HG03064 (cell line): ENCODE results near the gene GTF2F2.

Experiments
- ATAC-seq: cut with Tn5 transposase; IDR thresholded peaks from one replicate; pipeline ENCODE4 v1.9.1; 2021; ENCODE audit warnings: low read depth; ENCODE audit not compliant: unreplicated experiment

The GTF2F2 gene

GRCh38 chr13:45119991-45120864 lies at the start of gene GTF2F2:
TSS of gene GTF2F2 (plus strand) at chr13:45120510. CDS start at chr13:45120656, 146 bp downstream.
- ATAC-seq = peak; percentile 70

DNA sequence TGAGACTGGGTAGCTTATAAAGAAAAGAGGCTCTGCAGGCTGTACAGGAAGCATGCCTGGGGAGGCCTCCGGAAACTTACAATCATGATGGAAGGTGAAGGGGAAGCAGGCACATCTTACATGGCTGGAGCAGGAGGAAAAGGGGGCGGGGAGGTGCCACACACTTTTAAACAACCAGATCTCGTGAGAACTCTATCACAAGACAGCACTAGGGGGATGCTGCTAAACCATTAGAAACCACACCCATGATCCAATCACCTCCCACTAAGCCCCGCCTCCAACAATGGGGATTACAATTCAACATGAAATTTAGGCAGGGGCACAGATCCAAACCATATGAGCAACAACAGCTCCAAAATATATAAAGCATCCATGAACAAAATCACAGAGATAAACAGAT lies 46.5 kb upstream of the GTF2F2 start:
- ATAC-seq = no peak

- ATAC-seq = no peak
These were observed 45.6 kb upstream of the GTF2F2 start for GRCh38 chr13:45074721-45075120.

DNA sequence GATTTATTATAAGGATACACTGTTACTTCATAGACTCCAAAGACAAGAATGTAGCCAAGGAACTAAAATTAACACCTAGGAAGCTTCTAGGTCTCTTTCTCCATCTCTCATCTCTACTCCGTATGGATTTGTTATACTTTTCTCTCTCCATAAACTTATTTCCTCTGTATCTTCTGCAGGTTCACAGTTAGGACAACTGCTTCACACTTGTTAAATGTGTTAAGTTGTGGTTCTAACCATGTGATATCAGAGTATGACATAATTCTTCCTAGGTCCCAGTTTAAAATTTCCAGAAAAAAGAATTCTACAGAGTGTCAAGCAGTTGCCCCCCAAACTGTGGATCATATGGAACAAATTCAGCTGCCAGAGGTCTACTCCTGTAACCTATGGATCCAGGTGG lies 42.3 kb upstream of the GTF2F2 start:
- no peak for ATAC-seq

- no peak for ATAC-seq
These were observed 37.3 kb upstream of the GTF2F2 start for GRCh38 chr13:45082964-45083363.

DNA sequence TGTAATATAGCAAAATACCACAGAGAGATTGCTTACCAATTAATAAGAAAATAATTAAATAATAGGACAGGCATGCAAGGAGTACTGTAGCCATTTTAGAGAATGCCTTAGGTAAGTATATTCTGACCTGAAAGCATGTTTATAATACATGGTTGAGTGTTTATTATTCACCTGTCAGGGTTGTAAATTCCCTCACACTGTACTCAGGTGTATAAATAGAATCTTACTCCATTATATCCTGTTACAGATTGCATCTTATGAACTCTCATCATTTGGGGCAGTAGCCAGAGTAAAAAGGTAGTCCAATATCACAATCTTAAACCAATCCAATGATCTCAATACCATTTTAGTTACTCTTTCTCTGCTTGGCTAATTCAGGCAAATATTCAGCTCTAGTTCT lies 35.8 kb upstream of the GTF2F2 start:
- no peak for ATAC-seq

DNA sequence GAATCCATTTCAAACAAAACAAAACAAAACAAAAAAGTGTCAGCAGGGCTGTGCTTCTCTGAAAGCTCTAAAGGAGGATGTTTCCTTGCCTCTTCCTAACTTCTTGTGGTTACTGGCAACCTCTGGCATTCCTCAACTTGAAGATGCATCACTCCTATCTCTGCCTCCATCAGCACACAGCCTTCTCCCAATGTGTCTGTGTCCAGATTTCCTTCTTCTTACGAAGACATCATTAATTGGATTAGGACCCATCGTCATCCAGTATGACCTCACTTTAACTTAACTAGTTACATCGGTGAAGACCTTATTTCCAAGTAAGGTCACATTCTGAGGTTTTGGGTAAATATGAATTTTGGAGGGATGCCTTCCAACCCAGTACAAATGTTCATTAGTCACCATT lies 33.8 kb upstream of the GTF2F2 start:
- ATAC-seq = no peak

DNA sequence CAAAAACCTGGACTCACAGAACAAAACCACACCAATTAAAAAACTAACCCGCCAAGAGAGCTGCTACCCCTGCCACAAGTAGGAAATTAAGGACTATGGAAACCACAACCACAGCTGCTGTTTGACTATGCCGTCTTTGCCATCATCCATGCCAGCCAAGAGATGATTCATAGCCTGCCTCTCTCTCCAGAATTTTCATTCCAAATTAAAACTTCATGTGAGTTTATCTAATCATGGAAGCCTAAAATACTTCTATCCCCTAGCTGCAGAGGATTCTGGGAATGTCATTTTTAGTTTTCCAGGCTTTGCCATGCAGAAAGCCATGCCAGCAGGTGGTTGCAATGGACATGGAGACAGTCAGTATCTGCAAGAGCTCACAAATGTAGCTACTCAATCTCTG lies 27.6 kb upstream of the GTF2F2 start:
- no peak for ATAC-seq

- ATAC-seq = no peak
These were observed 19.6 kb upstream of the GTF2F2 start for GRCh38 chr13:45100573-45101262.

GRCh38 chr13:45101327-45102018 lies 18.8 kb upstream of the GTF2F2 start:
- ATAC-seq = no peak

DNA sequence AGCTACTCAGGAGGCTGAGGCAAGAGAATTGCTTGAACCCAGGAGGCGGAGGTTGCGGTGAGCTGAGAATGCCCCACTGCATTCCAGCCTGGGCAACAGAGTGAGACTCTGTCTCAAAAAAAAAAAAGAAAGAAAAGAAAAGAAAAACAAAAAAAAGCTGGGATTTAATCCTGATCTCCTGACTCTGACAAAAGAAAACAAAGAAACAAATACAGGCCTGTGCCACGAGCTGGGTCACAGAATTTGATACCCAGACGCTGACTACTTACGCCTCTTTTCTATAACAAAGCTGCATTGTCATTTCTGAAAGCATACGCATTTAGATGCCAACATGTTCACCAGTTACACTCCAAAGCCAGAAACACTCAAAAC lies 18.2 kb upstream of the GTF2F2 start:
- no peak for ATAC-seq

DNA sequence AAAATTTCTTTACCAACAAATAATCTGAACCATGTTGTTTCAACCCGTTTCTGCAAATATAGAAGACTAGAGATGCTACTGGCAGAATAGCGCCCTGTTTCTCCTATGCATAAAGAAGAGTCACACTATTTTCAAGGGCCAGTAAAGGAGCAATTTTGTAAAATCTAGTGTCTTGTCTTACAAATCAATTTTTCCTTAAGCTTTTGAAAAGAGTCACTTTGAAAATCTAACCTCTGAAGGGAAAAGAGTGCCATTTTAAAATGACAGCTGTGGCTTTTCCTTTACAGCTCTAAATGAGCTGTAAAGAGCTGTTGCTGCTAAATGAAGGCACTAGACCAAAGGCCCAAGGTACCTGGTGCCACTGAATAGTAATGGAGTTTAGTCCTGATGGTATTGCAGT lies 16.9 kb upstream of the GTF2F2 start:
- ATAC-seq = no peak

GRCh38 chr13:45104261-45104660 lies 16.0 kb upstream of the GTF2F2 start:
- ATAC-seq = no peak

- ATAC-seq = no peak
These were observed 14.4 kb upstream of the GTF2F2 start for GRCh38 chr13:45105895-45106294.

DNA sequence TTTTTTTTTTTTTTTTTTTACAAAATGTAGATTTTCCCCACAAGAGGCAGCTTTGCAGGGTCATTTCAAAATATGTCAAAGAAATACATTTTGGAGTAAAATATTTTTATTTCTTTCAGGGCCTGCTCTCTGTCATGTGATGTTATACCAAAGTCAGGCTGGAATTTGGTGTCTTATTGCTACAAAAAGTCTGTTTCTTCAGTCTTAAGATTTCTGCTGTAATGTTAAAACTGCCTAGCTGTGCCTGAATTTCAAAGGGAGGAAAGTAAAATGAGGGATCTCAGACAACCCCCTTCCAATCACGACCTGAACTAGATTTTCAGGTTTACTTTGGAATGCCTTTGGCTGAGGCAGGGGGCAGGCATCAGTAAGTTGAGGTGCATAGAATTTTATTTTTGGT lies 12.8 kb upstream of the GTF2F2 start:
- no peak for ATAC-seq

- ATAC-seq = no peak
These were observed 11.6 kb upstream of the GTF2F2 start for GRCh38 chr13:45108716-45109101.

DNA sequence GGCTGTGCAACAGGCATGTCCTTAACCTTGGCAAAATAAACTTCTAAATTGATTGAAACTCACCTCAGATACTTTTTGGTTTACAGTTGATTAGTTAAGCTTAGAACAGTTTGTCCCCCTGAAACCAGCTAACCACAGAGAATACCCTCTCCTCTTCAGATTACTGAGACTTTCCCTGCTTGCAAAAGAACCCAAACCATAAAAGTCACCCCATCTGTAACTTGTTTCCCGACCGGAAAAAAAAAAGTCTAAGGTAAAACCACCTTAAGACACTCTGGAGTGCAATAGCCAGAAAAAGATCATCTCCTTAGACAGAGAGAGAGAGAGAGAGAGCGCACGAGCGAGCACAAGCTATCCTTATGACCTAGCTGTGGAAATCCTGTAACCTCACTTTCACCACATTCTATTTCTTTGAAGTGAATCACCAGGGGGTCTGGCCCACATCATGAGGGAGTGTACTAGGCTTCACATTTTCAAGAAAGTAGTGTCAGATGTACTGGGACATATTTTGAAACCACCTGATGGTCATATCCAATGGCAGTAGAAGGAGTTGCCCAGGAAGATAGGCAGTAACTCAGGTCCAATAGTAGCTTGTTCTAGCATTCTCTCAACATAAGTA lies 11.1 kb upstream of the GTF2F2 start:
- ATAC-seq = peak; percentile 62

- no peak for ATAC-seq
These were observed 6.8 kb upstream of the GTF2F2 start for GRCh38 chr13:45113233-45114224.

- peak; percentile 19 for ATAC-seq
These were observed 780 bp upstream of the GTF2F2 start for GRCh38 chr13:45119469-45119990.
